Keratinocyte (primary cell): Measurements from ENCODE around the gene BCAS2. TPM values are rescaled to one million over a fixed set of nuclear protein-coding genes. Genes with fewer than 3 reads are reported as not detected.

ENCODE experiments used
- DNase-seq: peaks from one replicate; pipeline ENCODE4 v3.0.0-alpha.2; 2011; ENCODE audit warnings: low read depth, missing footprints, low spot score
- FAIRE-seq: peaks from 2 replicates; lab custom pipeline; 2011; peaks lifted over from hg19 to GRCh38; lab: Jason Lieb, UNC
- H2AFZ ChIP-seq: 2 replicates; pipeline ENCODE4 v1.6.0; 2012; ENCODE audit warnings: low read length, control low read depth, inconsistent platforms; ENCODE audit not compliant: control insufficient read depth
- H3K27ac ChIP-seq: 2 replicates; pipeline ENCODE4 v1.5.1; 2011; ENCODE audit warnings: low read length; ENCODE audit not compliant: control insufficient read depth, insufficient read depth
- H3K27me3 ChIP-seq: 3 replicates; pipeline ENCODE4 v1.6.0; 2011; ENCODE audit warnings: low read length; ENCODE audit not compliant: control insufficient read depth, insufficient read depth; ENCODE audit errors: extremely low read depth
- H3K36me3 ChIP-seq, 2 experiments: 2 replicates in 1 of 2; 3 replicates in 1 of 2; pipeline ENCODE4 v1.5.1; 2011; ENCODE audit warnings: low read length in 2 of 2, mild to moderate bottlenecking in 1 of 2; ENCODE audit not compliant: control insufficient read depth in 2 of 2, insufficient read depth in 2 of 2; ENCODE audit errors: extremely low read depth in 1 of 2
- H3K4me1 ChIP-seq: 3 replicates; pipeline ENCODE4 v1.5.1; 2011; ENCODE audit warnings: low read length; ENCODE audit not compliant: control insufficient read depth, insufficient read depth; ENCODE audit errors: extremely low read depth
- H3K4me2 ChIP-seq: 3 replicates; pipeline ENCODE4 v1.6.0; 2011; ENCODE audit warnings: low read depth, low read length; ENCODE audit not compliant: control insufficient read depth, insufficient read depth; ENCODE audit errors: extremely low read depth
- H3K4me3 ChIP-seq, 3 experiments: fragments of 200-600 bp in 1 of 3; sonication (generic) in 1 of 3; 2 replicates in 2 of 3; 3 replicates in 1 of 3; pipeline ENCODE4 v1.5.1; 2011 to 2016; ENCODE audit warnings: low read length in 3 of 3, mild to moderate bottlenecking in 3 of 3, control low read depth in 2 of 3, inconsistent platforms in 1 of 3, low read depth in 1 of 3, mixed read lengths in 1 of 3, mixed run types in 1 of 3, moderate library complexity in 1 of 3; ENCODE audit not compliant: control insufficient read depth in 2 of 3, insufficient read depth in 2 of 3; ENCODE audit errors: extremely low read depth in 1 of 3
- H3K79me2 ChIP-seq: 2 replicates; pipeline ENCODE4 v1.6.0; 2012; ENCODE audit warnings: low read length; ENCODE audit not compliant: control insufficient read depth, insufficient read depth
- H3K9ac ChIP-seq: 3 replicates; pipeline ENCODE4 v1.6.0; 2011; ENCODE audit warnings: low read length; ENCODE audit not compliant: control insufficient read depth, insufficient read depth; ENCODE audit errors: extremely low read depth
- H3K9me1 ChIP-seq: 3 replicates; pipeline ENCODE4 v1.6.0; 2011; ENCODE audit warnings: low read length; ENCODE audit not compliant: control insufficient read depth, insufficient read depth; ENCODE audit errors: extremely low read depth
- H3K9me3 ChIP-seq: 2 replicates; pipeline ENCODE4 v1.5.1; 2012; ENCODE audit warnings: low read depth, low read length; ENCODE audit not compliant: control insufficient read depth
- H4K20me1 ChIP-seq: 3 replicates; pipeline ENCODE4 v1.6.0; 2011; ENCODE audit warnings: low read length; ENCODE audit not compliant: control insufficient read depth, insufficient read depth; ENCODE audit errors: extremely low read depth
- CTCF ChIP-seq, 3 experiments: IDR thresholded peaks in 1 of 3; conservative IDR thresholded peaks in 1 of 3; optimal IDR thresholded peaks in 1 of 3; 2 replicates in 2 of 3; 3 replicates in 1 of 3; pipeline versions ENCODE3 to v1.5.1; 2011; ENCODE audit warnings: low read length in 3 of 3, mild to moderate bottlenecking in 3 of 3, moderate library complexity in 2 of 3, control low read depth in 1 of 3, inconsistent platforms in 1 of 3; ENCODE audit not compliant: insufficient read depth in 2 of 3; ENCODE audit errors: extremely low read depth in 1 of 3
- EZH2 ChIP-seq: IDR thresholded peaks from one replicate; pipeline ENCODE4 v1.6.1; 2012; ENCODE audit warnings: inconsistent platforms, mild to moderate bottlenecking, low read length, moderate library complexity
- dilution Hi-C: fragments of 300-500 bp; cut with MboI; formaldehyde crosslinking; loops from one replicate; pipeline ENCODE4 v1.7.0; 2020; ENCODE audit warnings: low sequenced_read_pairs; ENCODE audit not compliant: extremely low pct_ligation_motif_present
- polyA minus RNA-seq, 3 experiments: library from RNA; depleted of rRNA, polyadenylated mRNA; stranded (reverse); fragments of >200 nt; gene quantifications; 1 replicate in 1 of 3; 2 replicates in 1 of 3; 3 replicates in 1 of 3; pipeline ENCODE4 v1.2.3, GENCODE V29; 2011
- polyA plus RNA-seq, 5 experiments: library from polyadenylated mRNA; depleted of rRNA in 3 of 5; stranded (reverse) in 3 of 5; stranded (forward) in 1 of 5; unstranded in 1 of 5; fragments of >200 nt; gene quantifications; 1 replicate in 1 of 5; 2 replicates in 3 of 5; 3 replicates in 1 of 5; pipeline versions ENCODE4 v1.2.1 to v1.2.3, GENCODE V29; 2011 to 2012; ENCODE audit warnings: missing spikeins in 2 of 5, low read depth in 1 of 5, low replicate concordance in 1 of 5

Gene BCAS2
- polyA plus RNA-seq (28.4 to 60.8 TPM (median 31.8 TPM) in 3 replicates), polyA minus RNA-seq (5.1 to 20.5 TPM (median 8.3 TPM) in 3 replicates)
- 257 TPM for polyA plus RNA-seq (2011; ENCODE audit: low read depth)
- 28.2 and 44.3 TPM in 2 replicates for polyA plus RNA-seq (2011; cell fraction: cytosol; rRNA removed)
- 18.1 and 30.7 TPM in 2 replicates for polyA plus RNA-seq (2011; cell fraction: nucleus; rRNA removed)
- 44.2 and 53.5 TPM in 2 replicates for polyA plus RNA-seq (2012; ENCODE audit: low replicate concordance)
- 16.5 TPM for polyA minus RNA-seq (2011; cell fraction: cytosol; rRNA and poly(A)+ RNA removed)
- polyA minus RNA-seq (2011; cell fraction: nucleus; rRNA and poly(A)+ RNA removed), result 4.7 and 11.3 TPM in 2 replicates

- FAIRE-seq (peak; percentile 90), DNase-seq (peak; percentile 65)
- TF ChIP-seq CTCF (optimal IDR thresholded peaks at IDR 0.05 in 1 of 3, IDR thresholded peaks at IDR 0.05 in 1 of 3, conservative IDR thresholded peaks at IDR 0.05 in 1 of 3; ENCODE audit: extremely low read depth in 1 of 3, insufficient read depth in 2 of 3, low read length in 3 of 3) (no peak), EZH2 (no peak)
- Histone ChIP-seq H3K4me3 (peak within 1 kb of the TSS; percentile 53 to 91 (median 77)), H4K20me1 (no peaks in the 10 kb centered on the region), H3K4me1 (peaks cover 15% of the 10 kb centered on the region), H2AFZ (peak within 1 kb of the TSS; percentile 95), H3K4me2 (peak within 1 kb of the TSS; percentile 99), H3K27me3 (no peaks in the 10 kb centered on the region), H3K9me1 (no peaks in the 10 kb centered on the region), H3K79me2 (peaks cover 35% of the 10 kb centered on the region), H3K36me3 (peaks cover 3 to 9% of the 10 kb centered on the region in 2 experiments), H3K9me3 (no peaks in the 10 kb centered on the region), H3K27ac (peak within 1 kb of the TSS; percentile 88), H3K9ac (peak within 1 kb of the TSS; percentile 91)
- dilution Hi-C loops, result no loop called here
Observed at GRCh38 chr1:114581335-114582287, at the start of gene BCAS2. Gene BCAS2 (minus strand): TSS chr1:114581615. CDS start chr1:114581591, 24 bp downstream.

GRCh38 chr1:114627107-114627506 lies 45.7 kb upstream of the BCAS2 start:
- Histone ChIP-seq H3K4me1 (peaks cover 10% of the 10 kb centered on the region), H3K27me3 (no peaks in the 10 kb centered on the region), H2AFZ (no peak overlapping the region), H3K36me3 (peaks cover 0 to 2% of the 10 kb centered on the region in 2 experiments), H3K9me3 (no peaks in the 10 kb centered on the region), H3K9ac (no peak overlapping the region), H4K20me1 (no peaks in the 10 kb centered on the region), H3K9me1 (no peaks in the 10 kb centered on the region), H3K27ac (no peak overlapping the region), H3K4me2 (no peak overlapping the region), H3K4me3 (no peak overlapping the region), H3K79me2 (peaks cover 10% of the 10 kb centered on the region)
- FAIRE-seq, result peak; percentile 44
- DNase-seq, result no peak
- TF ChIP-seq EZH2, result no peak
- no peak for TF ChIP-seq CTCF (optimal IDR thresholded peaks at IDR 0.05 in 1 of 3, IDR thresholded peaks at IDR 0.05 in 1 of 3, conservative IDR thresholded peaks at IDR 0.05 in 1 of 3; ENCODE audit: extremely low read depth in 1 of 3, insufficient read depth in 2 of 3, low read length in 3 of 3)
- dilution Hi-C loops, result no loop called here
